GM19035 (cell line): ENCODE measurements around the gene ANGPTL5.
A peak's percentile ranks its signal among the peaks of the same experiment; 100 is the strongest.
"Not testable (repeated sequence)": the region's sequence is repeated elsewhere in the genome, so short reads cannot be mapped to it uniquely, and the experiment has no call there.

Experiments
- ATAC-seq: cut with Tn5 transposase; IDR thresholded peaks from one replicate; pipeline ENCODE4 v1.9.1; 2021; ENCODE audit not compliant: unreplicated experiment

ANGPTL5 gene

DNA sequence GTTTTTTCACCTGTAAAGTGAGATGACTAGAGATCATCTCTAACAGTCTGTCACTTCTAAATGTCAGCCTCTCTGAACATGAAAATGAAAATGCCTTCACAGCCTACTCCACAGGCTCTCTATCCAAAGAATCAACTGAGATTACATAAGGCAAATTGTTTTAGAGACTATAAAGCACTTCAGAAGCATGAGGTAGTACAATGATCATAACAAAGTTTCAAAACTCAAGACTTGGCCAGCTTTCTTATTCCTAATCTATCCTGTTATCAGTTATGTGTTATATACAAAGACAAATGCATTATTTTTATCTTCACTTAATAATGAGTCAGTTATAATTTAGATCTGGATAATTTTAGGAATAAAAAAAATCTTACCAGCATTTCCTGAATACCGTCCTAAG, 21.8 kb downstream of the ANGPTL5 start:
- ATAC-seq, result no peak

- no peak for ATAC-seq
Observed at GRCh38 chr11:101889767-101890166, 26.6 kb downstream of the ANGPTL5 start.

- ATAC-seq, result no peak
Observed at GRCh38 chr11:101885631-101886030, 30.7 kb downstream of the ANGPTL5 start.

- no peak for ATAC-seq
Observed at GRCh38 chr11:101881586-101881985, 34.7 kb downstream of the ANGPTL5 start.

DNA sequence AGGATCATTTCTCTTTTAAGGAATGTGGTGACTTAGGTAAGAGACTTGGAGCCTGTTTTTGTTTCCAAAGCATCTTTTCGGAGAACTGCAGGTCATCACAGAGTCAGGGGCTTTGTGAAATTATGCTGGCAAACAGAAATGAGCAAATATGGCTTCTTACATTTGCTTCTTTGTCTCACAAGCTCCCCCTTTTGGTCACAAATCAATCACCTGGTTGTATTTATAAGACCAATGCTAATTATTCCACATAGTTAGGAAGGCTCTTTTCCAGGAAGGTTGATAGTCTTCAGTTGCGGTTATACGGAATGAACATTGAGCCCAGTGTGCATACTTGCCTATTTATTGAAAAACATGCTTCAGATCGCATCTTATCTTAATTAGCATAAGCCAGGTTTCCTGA, 36.1 kb downstream of the ANGPTL5 start:
- ATAC-seq, result no peak

DNA sequence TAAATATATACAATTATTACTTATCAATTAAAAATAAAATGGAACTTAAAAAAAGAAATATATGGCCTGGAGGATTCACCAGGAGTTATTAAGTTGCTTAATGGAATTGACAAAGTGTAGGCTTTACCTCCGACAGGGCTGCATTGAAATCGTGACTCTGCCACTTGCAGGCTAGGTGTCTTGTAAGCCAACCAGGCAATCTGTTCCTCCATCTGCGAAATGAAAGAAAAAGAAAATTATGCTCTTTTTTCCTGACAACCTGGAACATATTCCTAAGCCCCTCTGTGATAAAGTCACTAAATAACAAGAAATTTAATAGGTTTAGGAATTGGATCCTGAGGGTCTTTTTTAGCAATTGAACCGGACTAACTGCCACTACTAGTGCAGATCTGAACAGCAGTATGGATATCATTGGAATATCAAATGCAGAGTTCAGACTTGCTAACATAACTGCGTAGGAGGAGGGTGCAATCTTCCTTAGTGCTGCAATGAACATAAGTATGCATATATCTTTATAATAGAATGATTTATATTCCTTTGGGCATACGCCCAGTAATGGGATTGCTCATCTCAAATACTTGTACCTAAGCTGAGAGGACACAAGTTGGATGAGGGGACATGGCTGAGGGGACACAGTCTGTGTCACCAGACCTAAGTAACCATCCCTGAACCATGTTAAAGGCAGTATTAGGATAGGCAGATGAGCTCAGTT, 44.0 kb downstream of the ANGPTL5 start:
- ATAC-seq, result no peak

- ATAC-seq, result no peak
Observed at GRCh38 chr11:101870510-101870909, 45.8 kb downstream of the ANGPTL5 start.

DNA sequence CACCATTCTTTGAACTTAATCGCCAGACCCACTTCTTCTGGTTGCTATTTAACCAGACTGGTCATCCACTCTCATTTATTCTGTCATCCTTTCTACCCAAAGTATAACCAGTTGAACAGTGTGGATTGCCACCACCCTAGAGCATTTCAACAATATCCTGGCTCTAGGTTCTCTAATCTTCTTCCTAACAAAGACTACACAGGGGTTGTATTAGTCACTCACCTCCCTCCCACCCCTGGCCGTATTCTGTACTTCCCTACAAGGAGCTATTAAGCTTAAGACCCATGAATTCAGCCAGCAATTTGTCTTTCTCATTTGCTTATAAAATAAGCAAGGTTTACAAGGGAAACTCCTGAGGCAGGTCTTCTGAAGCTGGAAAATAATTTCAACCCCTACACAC, 48.4 kb downstream of the ANGPTL5 start:
- ATAC-seq, result no peak

DNA sequence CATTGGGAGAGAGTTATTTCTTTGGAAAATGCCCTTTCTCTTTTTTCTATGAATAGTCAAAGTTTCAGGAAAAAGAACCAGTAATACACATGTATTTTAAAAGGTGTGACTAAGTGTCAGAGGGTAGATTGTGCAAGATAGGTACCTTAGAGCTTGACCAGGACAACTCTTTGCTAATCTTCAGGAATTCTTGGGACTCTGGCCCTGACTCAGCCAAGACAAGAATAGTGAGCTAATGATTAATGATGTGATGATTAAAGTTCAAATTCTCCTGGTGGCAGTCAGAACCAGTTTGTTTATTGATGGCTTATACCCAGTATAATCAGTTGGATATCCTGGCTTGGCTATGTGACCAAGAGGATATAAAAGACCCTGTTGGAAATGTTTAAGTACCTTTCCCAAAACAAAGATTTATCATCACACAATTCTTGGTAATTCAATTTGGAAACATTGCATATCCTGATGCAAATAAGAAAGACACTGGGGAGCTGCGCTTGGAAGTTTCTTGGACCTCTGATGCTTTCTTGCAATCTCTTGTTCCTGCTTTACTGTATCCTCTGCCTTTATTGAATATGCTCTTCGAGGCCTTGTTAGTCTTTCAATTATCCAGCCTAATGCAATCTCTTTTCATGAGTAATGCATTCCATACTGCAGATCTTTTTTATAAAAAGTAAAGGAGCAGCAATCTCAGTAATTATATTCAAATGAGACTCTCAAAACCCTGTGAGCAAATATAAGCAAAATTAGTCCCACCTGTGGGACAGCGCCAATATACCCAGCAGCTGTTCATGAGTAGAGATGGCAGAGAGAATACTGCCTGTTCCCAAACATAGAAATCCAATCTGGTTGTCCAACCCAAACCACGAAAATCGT, 49.5 kb downstream of the ANGPTL5 start:
- ATAC-seq, result no peak

DNA sequence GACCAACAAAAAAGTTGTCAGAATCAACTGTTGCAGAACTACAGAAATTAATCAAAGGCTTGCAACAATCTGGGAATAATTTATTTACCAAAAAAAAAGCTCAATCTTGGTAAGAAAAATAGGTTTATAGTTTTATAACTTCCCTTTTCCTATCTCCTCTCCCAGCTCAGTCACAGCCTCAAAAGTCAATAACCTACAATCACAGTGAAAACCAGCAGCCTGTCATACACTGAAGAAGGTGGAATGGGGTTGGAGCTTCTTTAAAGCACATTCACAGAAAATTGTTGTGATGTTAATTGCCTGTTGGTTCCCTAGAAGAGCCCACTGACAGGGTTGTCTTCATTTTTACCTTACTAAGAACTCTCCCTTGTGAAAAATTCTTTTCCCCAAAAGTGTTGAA, 52.2 kb downstream of the ANGPTL5 start:
- ATAC-seq, result no peak

- ATAC-seq, result no peak
Observed at GRCh38 chr11:101863361-101863760, 53.0 kb downstream of the ANGPTL5 start.

- no peak for ATAC-seq
Observed at GRCh38 chr11:101862391-101863233, 53.7 kb downstream of the ANGPTL5 start.

- ATAC-seq, result peak; percentile 87
Observed at GRCh38 chr11:101860696-101861427, 55.5 kb downstream of the ANGPTL5 start.

GRCh38 chr11:101852260-101852659, 64.1 kb downstream of the ANGPTL5 start:
- ATAC-seq, result not testable (repeated sequence)

GRCh38 chr11:101848262-101848661, 68.1 kb downstream of the ANGPTL5 start:
- ATAC-seq, result no peak

DNA sequence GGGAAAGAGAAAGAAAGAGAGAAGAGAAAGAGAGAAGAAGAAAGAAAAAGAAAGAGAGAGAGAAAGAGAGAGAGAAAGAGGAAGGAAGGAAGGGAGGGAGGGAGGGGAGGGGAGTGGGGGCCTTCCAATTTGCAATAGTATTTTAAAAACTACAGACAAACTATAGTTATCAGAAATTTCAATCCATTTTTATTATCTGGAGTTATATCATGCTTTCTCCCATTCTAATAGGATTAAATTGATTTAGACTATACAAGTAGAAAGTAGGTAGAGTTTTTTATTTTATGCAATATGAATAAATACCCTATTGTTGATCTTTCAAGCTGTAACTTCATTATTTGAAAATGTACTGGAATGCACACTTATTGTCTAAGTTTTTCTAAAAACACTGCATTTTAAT, 71.7 kb downstream of the ANGPTL5 start:
- no peak for ATAC-seq

- ATAC-seq, result no peak
Observed at GRCh38 chr11:101840704-101841103, 75.6 kb downstream of the ANGPTL5 start.
